Mesendoderm (in vitro differentiated cells): Measurements from ENCODE around the gene VPS37B.

Experiments used
- DNase-seq: peaks from one replicate; pipeline ENCODE4 v3.0.0; 2013
- H2AK5ac ChIP-seq: 2 replicates; pipeline ENCODE4 v1.6.1; 2013; ENCODE audit warnings: low read length, inconsistent platforms
- H2BK120ac ChIP-seq: 2 replicates; pipeline ENCODE4 v1.6.1; 2013; ENCODE audit warnings: low read depth, mild to moderate bottlenecking, low read length, moderate library complexity, mixed read lengths
- H2BK15ac ChIP-seq: replicated peaks from 2 replicates; pipeline ENCODE4 v1.6.1; 2013; ENCODE audit warnings: low read depth, mild to moderate bottlenecking, moderate library complexity
- H2BK5ac ChIP-seq: 2 replicates; pipeline ENCODE4 v1.6.1; 2013; ENCODE audit warnings: low read length, inconsistent platforms
- H3K18ac ChIP-seq: 2 replicates; pipeline ENCODE4 v1.6.1; 2013; ENCODE audit warnings: mild to moderate bottlenecking, low read length, mixed read lengths
- H3K23ac ChIP-seq: one replicate; pipeline ENCODE4 v1.6.1; 2013; ENCODE audit warnings: low read length
- H3K27ac ChIP-seq: 2 replicates; pipeline ENCODE4 v1.5.1; 2013; ENCODE audit warnings: low read depth, mild to moderate bottlenecking, inconsistent platforms, low read length, moderate library complexity
- H3K27me3 ChIP-seq: 2 replicates; pipeline ENCODE4 v1.6.1; 2013; ENCODE audit warnings: low read length, control low read depth, mild to moderate bottlenecking, inconsistent platforms; ENCODE audit not compliant: insufficient read depth, poor library complexity
- H3K36me3 ChIP-seq: 2 replicates; pipeline ENCODE4 v1.6.1; 2013; ENCODE audit warnings: low read length, inconsistent platforms; ENCODE audit not compliant: control insufficient read depth, insufficient read depth
- H3K4ac ChIP-seq: one replicate; pipeline ENCODE4 v1.6.1; 2013; ENCODE audit warnings: low read depth, mild to moderate bottlenecking, low read length, moderate library complexity
- H3K4me1 ChIP-seq: 2 replicates; pipeline ENCODE4 v1.6.1; 2013; ENCODE audit warnings: low read depth, low read length, inconsistent platforms; ENCODE audit not compliant: control insufficient read depth
- H3K4me2 ChIP-seq: 2 replicates; pipeline ENCODE4 v1.6.1; 2013; ENCODE audit warnings: low read length
- H3K4me3 ChIP-seq: 2 replicates; pipeline ENCODE4 v1.5.1; 2013; ENCODE audit warnings: mild to moderate bottlenecking, low read length
- H3K56ac ChIP-seq: one replicate; pipeline ENCODE4 v1.6.1; 2013; ENCODE audit warnings: low read length
- H3K79me1 ChIP-seq: 2 replicates; pipeline ENCODE4 v1.6.1; 2013; ENCODE audit warnings: low read length, inconsistent platforms
- H3K79me2 ChIP-seq: 2 replicates; pipeline ENCODE4 v1.6.1; 2013; ENCODE audit warnings: mild to moderate bottlenecking, low read length; ENCODE audit not compliant: control insufficient read depth, insufficient read depth
- H3K9ac ChIP-seq: 2 replicates; pipeline ENCODE4 v1.6.1; 2013; ENCODE audit warnings: low read length, inconsistent platforms
- H4K5ac ChIP-seq: one replicate; pipeline ENCODE4 v1.6.1; 2013; ENCODE audit warnings: low read length
- H4K8ac ChIP-seq: one replicate; pipeline ENCODE4 v1.6.1; 2013; ENCODE audit warnings: low read depth, mild to moderate bottlenecking, control low read depth, low read length, moderate library complexity
- WGBS: extraction: QIAGEN DNeasy Blood & Tissue Kit; methylation state at CpG from one replicate; pipeline ENCODE4 v1.1.7; 2013; ENCODE audit warnings: low lambda C conversion rate, missing lambda C conversion rate; ENCODE audit not compliant: insufficient coverage; ENCODE audit errors: extremely low coverage; 5-methylcytosine and 5-hydroxymethylcytosine counted together

The VPS37B gene

GRCh38 chr12:122847516-122847836 is 48.4 kb downstream of the VPS37B start:
- Histone ChIP-seq H3K4me3 (no peak overlapping the region), H2AK5ac (no peak overlapping the region), H3K27ac (no peak overlapping the region), H3K56ac (no peak overlapping the region), H3K4me1 (no peaks in the 10 kb centered on the region), H3K79me2 (no peaks in the 10 kb centered on the region), H3K4ac (no peak overlapping the region), H2BK120ac (no peak overlapping the region), H2BK5ac (no peak overlapping the region), H3K79me1 (no peaks in the 10 kb centered on the region), H3K4me2 (no peak overlapping the region), H3K36me3 (no peaks in the 10 kb centered on the region), H4K8ac (no peak overlapping the region), H3K23ac (no peak overlapping the region), H4K5ac (no peak overlapping the region), H3K27me3 (no peaks in the 10 kb centered on the region), H3K18ac (no peak overlapping the region), H2BK15ac (no peak overlapping the region), H3K9ac (no peak overlapping the region)
- WGBS, result no CpG with 5 or more reads among the region's 5 CpGs
- DNase-seq, result no peak

GRCh38 chr12:122846622-122847515 is 49.1 kb downstream of the VPS37B start:
- no peak overlapping the region for H2BK5ac ChIP-seq
- WGBS, result no CpG with 5 or more reads among the region's 27 CpGs
- H3K4me2 ChIP-seq, result no peak overlapping the region
- no peaks in the 10 kb centered on the region for H3K27me3 ChIP-seq
- H3K9ac ChIP-seq, result no peak overlapping the region
- no peaks in the 10 kb centered on the region for H3K79me1 ChIP-seq
- H4K5ac ChIP-seq, result no peak overlapping the region
- H3K4ac ChIP-seq, result no peak overlapping the region
- H3K27ac ChIP-seq, result no peak overlapping the region
- no peaks in the 10 kb centered on the region for H3K4me1 ChIP-seq
- H3K4me3 ChIP-seq, result no peak overlapping the region
- H2AK5ac ChIP-seq, result no peak overlapping the region
- no peak overlapping the region for H3K23ac ChIP-seq
- no peak overlapping the region for H2BK15ac ChIP-seq
- H4K8ac ChIP-seq, result no peak overlapping the region
- no peak overlapping the region for H3K56ac ChIP-seq
- no peak for DNase-seq
- no peak overlapping the region for H2BK120ac ChIP-seq
- no peaks in the 10 kb centered on the region for H3K36me3 ChIP-seq
- no peaks in the 10 kb centered on the region for H3K79me2 ChIP-seq
- no peak overlapping the region for H3K18ac ChIP-seq

- no peak overlapping the region for H2BK15ac ChIP-seq
- no peak overlapping the region for H3K56ac ChIP-seq
- H3K27ac ChIP-seq, result no peak overlapping the region
- H3K27me3 ChIP-seq, result no peaks in the 10 kb centered on the region
- no peak overlapping the region for H2AK5ac ChIP-seq
- no peaks in the 10 kb centered on the region for H3K79me2 ChIP-seq
- H3K4me1 ChIP-seq, result no peaks in the 10 kb centered on the region
- no peaks in the 10 kb centered on the region for H3K36me3 ChIP-seq
- H3K4ac ChIP-seq, result no peak overlapping the region
- no peak overlapping the region for H3K4me3 ChIP-seq
- no peak overlapping the region for H3K4me2 ChIP-seq
- H3K79me1 ChIP-seq, result no peaks in the 10 kb centered on the region
- no peak overlapping the region for H2BK120ac ChIP-seq
- no peak overlapping the region for H3K18ac ChIP-seq
- WGBS, result no CpG with 5 or more reads among the region's 14 CpGs
- no peak for DNase-seq
- H4K8ac ChIP-seq, result no peak overlapping the region
- H2BK5ac ChIP-seq, result no peak overlapping the region
- H3K9ac ChIP-seq, result no peak overlapping the region
- H3K23ac ChIP-seq, result no peak overlapping the region
- no peak overlapping the region for H4K5ac ChIP-seq
Observed at GRCh38 chr12:122845865-122846621, 49.9 kb downstream of the VPS37B start.

GRCh38 chr12:122845041-122845864 is 50.7 kb downstream of the VPS37B start:
- H3K9ac ChIP-seq, result no peak overlapping the region
- no peak overlapping the region for H4K8ac ChIP-seq
- no peak overlapping the region for H3K27ac ChIP-seq
- H3K4me1 ChIP-seq, result no peaks in the 10 kb centered on the region
- no peak overlapping the region for H3K56ac ChIP-seq
- no peak overlapping the region for H3K4ac ChIP-seq
- no peak for DNase-seq
- H3K18ac ChIP-seq, result no peak overlapping the region
- no peak overlapping the region for H4K5ac ChIP-seq
- H3K4me2 ChIP-seq, result no peak overlapping the region
- H3K23ac ChIP-seq, result no peak overlapping the region
- H2BK5ac ChIP-seq, result no peak overlapping the region
- H2AK5ac ChIP-seq, result no peak overlapping the region
- H2BK15ac ChIP-seq, result no peak overlapping the region
- H3K27me3 ChIP-seq, result no peaks in the 10 kb centered on the region
- whole genome bisulfite sequencing, result no CpG with 5 or more reads among the region's 30 CpGs
- no peak overlapping the region for H3K4me3 ChIP-seq
- H2BK120ac ChIP-seq, result no peak overlapping the region
- no peaks in the 10 kb centered on the region for H3K79me1 ChIP-seq
- H3K79me2 ChIP-seq, result no peaks in the 10 kb centered on the region
- no peaks in the 10 kb centered on the region for H3K36me3 ChIP-seq

GRCh38 chr12:122844366-122844971 is 51.5 kb downstream of the VPS37B start:
- no peak for DNase-seq
- H4K8ac ChIP-seq, result no peak overlapping the region
- no CpG with 5 or more reads among the region's 8 CpGs for WGBS

More at GRCh38 chr12:122844366-122844971, 51.5 kb downstream of the VPS37B start:
- Histone ChIP-seq H3K4me3 (no peak overlapping the region), H3K4ac (no peak overlapping the region), H3K79me2 (no peaks in the 10 kb centered on the region), H3K27ac (no peak overlapping the region), H2BK120ac (no peak overlapping the region), H3K4me1 (no peaks in the 10 kb centered on the region), H2AK5ac (no peak overlapping the region), H3K27me3 (no peaks in the 10 kb centered on the region), H4K5ac (no peak overlapping the region), H3K23ac (no peak overlapping the region), H3K4me2 (no peak overlapping the region), H3K18ac (no peak overlapping the region), H2BK15ac (no peak overlapping the region), H3K36me3 (no peaks in the 10 kb centered on the region), H3K9ac (no peak overlapping the region), H2BK5ac (no peak overlapping the region), H3K79me1 (no peaks in the 10 kb centered on the region), H3K56ac (no peak overlapping the region)
